ENCODE results near the gene NOL4L.

DNA sequence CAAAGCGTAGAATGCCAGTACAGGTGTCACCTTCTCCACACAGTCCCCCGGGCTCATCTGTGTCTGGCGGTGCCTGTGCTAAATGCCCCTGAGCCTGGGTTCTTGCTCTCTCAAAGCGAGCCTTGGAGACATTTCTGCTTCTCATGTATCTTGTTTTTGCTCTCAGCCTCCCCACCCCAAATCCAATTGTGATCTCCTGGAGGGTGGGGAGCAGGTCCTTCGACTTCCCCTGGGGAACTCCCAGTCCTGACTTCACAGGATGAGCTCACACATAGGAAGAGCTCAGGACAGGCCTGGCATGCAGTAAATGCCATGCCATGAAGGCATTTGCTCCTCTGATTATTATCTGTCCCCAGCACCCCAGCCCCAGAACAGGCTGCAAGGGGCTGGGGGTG is 58.1 kb downstream of the NOL4L start:
- TF ChIP-seq CTCF (conservative IDR thresholded peaks at IDR 0.05), result no peak
- no peak for TF ChIP-seq EZH2 (IDR thresholded peaks at IDR 0.05; ENCODE audit: low read depth)
